Heart right ventricle (tissue), 16 donors: ENCODE data around the gene COL12A1. TPM values are rescaled to one million over a fixed set of nuclear protein-coding genes. Genes with fewer than 3 reads are reported as not detected.

Source experiments
- ATAC-seq, 8 donors: fragments of 200-7000 bp; cut with Tn5 transposase; one replicate each; pipeline ENCODE4 v1.9.1; 2020; ENCODE audit warnings: mild to moderate bottlenecking in 8 of 8, moderate library complexity in 8 of 8, moderate number of reproducible peaks in 1 of 8
- DNase-seq, 2 donors: peaks; one replicate each; pipeline ENCODE4 v3.0.0-alpha.2; 2020
- H3K27ac ChIP-seq, 10 donors: fragments of 200-600 bp; sonication (generic) in 2 of 10; one replicate each; pipeline versions ENCODE4 v1.5.0 to v1.8.0; 2020 to 2022; ENCODE audit warnings: mild to moderate bottlenecking in 3 of 10
- H3K27me3 ChIP-seq, 7 donors: fragments of 200-600 bp; one replicate each; pipeline ENCODE4 v1.8.0; 2021 to 2022; ENCODE audit warnings: mild to moderate bottlenecking in 2 of 7
- H3K36me3 ChIP-seq, 9 donors: fragments of 200-600 bp; sonication (generic) in 1 of 9; one replicate each; pipeline versions ENCODE4 v1.5.0 to v1.8.0; 2020 to 2022; ENCODE audit warnings: mild to moderate bottlenecking in 2 of 9
- H3K4me1 ChIP-seq, 9 donors: fragments of 200-600 bp; sonication (generic) in 1 of 9; one replicate each; pipeline versions ENCODE4 v1.5.0 to v1.8.0; 2020 to 2022; ENCODE audit warnings: mild to moderate bottlenecking in 4 of 9
- H3K4me3 ChIP-seq, 10 donors: fragments of 200-600 bp; sonication (generic) in 2 of 10; one replicate each; pipeline versions ENCODE4 v1.5.0 to v1.8.0; 2020 to 2022; ENCODE audit warnings: mild to moderate bottlenecking in 7 of 10, moderate library complexity in 2 of 10
- H3K9me3 ChIP-seq, 11 donors: fragments of 200-600 bp in 10 of 11; sonication (generic) in 2 of 11; one replicate each; pipeline versions ENCODE4 v1.5.0 to v1.8.0; 2013 to 2022; ENCODE audit warnings: mild to moderate bottlenecking in 2 of 11, control low read depth in 1 of 11, moderate library complexity in 1 of 11
- WGBS, 2 donors: extraction: QIAGEN DNeasy Blood & Tissue Kit; methylation state at CpG; one replicate each; pipeline ENCODE4 v1.1.7; 2013; ENCODE audit warnings: inconsistent platforms in 1 of 2; 5-methylcytosine and 5-hydroxymethylcytosine counted together
- intact Hi-C, 10 donors: fragments of 100-400 bp; cut with DNase I; formaldehyde crosslinking; loops; one replicate each; pipeline versions ENCODE4 v1.11.1 to v1.14.2; 2022
- polyA plus RNA-seq, 2 donors: library from polyadenylated mRNA; stranded (reverse); fragments of 200-250 nt; gene quantifications; one replicate each; pipeline ENCODE4 v1.2.3, GENCODE V29; 2013
- total RNA-seq, 10 donors: library from RNA; stranded (reverse); fragmentation: NEBNext Ultra II Directional in 3 of 10; extraction: Animal tissue kit (Norgen Biotek cat#: 25700) in 3 of 10; gene quantifications; one replicate each; pipeline versions ENCODE4 v1.2.1 to v1.2.4, GENCODE V29; 2021 to 2023
- TF ChIP-seq, protein P1 (sequence below), 9 donors: fragments of 200-600 bp; sonication (generic) in 2 of 9; IDR thresholded peaks; one replicate each; pipeline versions ENCODE4 v1.5.0 to v1.8.0; 2021 to 2022; ENCODE audit warnings: antibody characterized with exemption in 9 of 9, mild to moderate bottlenecking in 5 of 9, moderate library complexity in 1 of 9
- donor health status: Arrhythmogenic right ventricular cardiomyopathy.
- donor health status: ischemic (EF 13 %, LVEDD 7.1; RV severe dilation, severe dysfunction).
- donor health status: healthy with polysubstance abuse.
- donor health status: DM: no; HTN: yes; CAD: no.
- donor health status: DM: no; HTN: no; CAD: no.
- donor health status: ischemic (EF 25% LVEDD 6.9; RV normal size, moderate dysfunction).
- donor health status: ischemic (EF 25% LVEDD 5.7; RV mildly dilated, moderate dysfunction).
- donor health status: healthy.
- donor health status: DM: yes; HTN: yes; CAD: no.
- donor health status: Ischemic cardiomyopathy.
- donor health status: ischemic (EF 35%, LVEDD 5.7; RV mildly dilated, moderate dysfunction).
- donor health status: nonischemic (EF 11% LVEDD 7.7; RV severe dilation, severe dysfunction).
- donor health status: DM: yes; HTN: yes; CAD: no.
- donor health status: PGD.
- donor health status: ischemic (EF 29% LVEDD 5.4; RV normal size, mild dysfunction).
- donor health status: nonischemic (EF 23%, LVEDD 6.1; RV moderate dilation, normal function).

Gene COL12A1
- total and polyA plus RNA-seq, 12 donors, result 5.7 to 27.0 (median 16.1) TPM

DNA sequence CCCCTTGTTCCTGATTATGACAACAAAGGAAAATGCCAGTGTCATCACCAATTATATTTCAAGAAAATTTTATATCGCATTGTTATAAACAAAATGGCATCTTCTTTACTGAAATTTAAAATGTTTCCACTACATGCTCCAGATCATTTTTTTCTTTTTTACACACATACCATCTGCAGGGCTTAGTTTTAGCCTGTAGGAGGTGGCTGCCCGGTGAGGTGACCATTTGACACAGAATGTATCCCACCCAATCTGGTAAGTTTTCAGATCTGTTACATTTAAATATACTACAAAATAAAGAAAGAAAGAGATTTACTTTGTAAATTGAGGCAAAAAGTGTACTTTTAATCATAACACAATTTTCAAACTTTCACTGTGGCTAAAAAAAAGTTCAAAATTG, 81.8 kb downstream of the COL12A1 start:
- Histone ChIP-seq H3K36me3 (peaks cover 0 to 59% (median 0%) of the 10 kb centered on the region in 9 donors), H3K9me3 (no peaks in the 10 kb centered on the region), H3K4me3 (no peak overlapping the region), H3K27ac (no peak overlapping the region), H3K27me3 (no peaks in the 10 kb centered on the region), H3K4me1 (no peaks in the 10 kb centered on the region)
- TF ChIP-seq, protein P1, sequence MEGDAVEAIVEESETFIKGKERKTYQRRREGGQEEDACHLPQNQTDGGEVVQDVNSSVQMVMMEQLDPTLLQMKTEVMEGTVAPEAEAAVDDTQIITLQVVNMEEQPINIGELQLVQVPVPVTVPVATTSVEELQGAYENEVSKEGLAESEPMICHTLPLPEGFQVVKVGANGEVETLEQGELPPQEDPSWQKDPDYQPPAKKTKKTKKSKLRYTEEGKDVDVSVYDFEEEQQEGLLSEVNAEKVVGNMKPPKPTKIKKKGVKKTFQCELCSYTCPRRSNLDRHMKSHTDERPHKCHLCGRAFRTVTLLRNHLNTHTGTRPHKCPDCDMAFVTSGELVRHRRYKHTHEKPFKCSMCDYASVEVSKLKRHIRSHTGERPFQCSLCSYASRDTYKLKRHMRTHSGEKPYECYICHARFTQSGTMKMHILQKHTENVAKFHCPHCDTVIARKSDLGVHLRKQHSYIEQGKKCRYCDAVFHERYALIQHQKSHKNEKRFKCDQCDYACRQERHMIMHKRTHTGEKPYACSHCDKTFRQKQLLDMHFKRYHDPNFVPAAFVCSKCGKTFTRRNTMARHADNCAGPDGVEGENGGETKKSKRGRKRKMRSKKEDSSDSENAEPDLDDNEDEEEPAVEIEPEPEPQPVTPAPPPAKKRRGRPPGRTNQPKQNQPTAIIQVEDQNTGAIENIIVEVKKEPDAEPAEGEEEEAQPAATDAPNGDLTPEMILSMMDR (IDR thresholded peaks at IDR 0.05), result no peak
- DNase-seq (no peak), ATAC-seq (no peak)
- intact Hi-C loops, result no loop called here
- WGBS, 2 donors, result 78 to 81% methylated on average over 2 of the region's 2 CpGs

DNA sequence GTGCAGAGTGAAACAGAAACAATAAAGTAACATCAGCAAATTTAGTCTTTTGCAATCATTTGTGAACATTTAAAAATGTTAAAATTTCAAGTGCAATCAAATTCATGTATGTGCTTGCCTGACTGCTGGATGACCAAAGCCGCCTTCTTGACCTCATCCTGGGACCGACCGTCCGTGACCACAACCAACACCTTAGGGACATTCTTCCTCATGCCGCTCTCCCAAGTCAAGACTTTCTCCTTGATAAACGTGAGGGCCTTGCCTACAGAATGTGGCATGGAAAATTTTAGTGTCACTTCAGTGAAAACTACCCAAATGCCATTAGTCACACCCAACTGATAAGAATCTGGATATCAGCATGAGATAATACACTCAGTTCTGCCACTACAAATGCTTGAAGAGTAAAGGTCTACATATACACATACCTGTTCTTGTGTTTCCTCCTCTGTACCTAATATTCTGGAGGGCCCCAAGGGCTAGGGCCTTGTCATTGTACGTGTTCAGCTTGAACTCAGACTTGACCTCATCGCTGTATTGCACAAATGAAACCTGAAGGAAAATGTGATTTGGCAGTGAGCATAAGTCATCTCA, 86.8 kb downstream of the COL12A1 start:
- intact Hi-C loops, result no loop called here
- ATAC-seq, result no peak
- no peak for DNase-seq
- Histone ChIP-seq H3K9me3 (no peaks in the 10 kb centered on the region), H3K4me3 (no peak overlapping the region), H3K36me3 (peaks cover 0 to 59% (median 0%) of the 10 kb centered on the region in 9 donors), H3K27ac (no peak overlapping the region), H3K4me1 (no peaks in the 10 kb centered on the region), H3K27me3 (no peaks in the 10 kb centered on the region)
- TF ChIP-seq, protein P1 (IDR thresholded peaks at IDR 0.05), result no peak
- WGBS, 2 donors, result 90% methylated on average over 8 of the region's 8 CpGs

DNA sequence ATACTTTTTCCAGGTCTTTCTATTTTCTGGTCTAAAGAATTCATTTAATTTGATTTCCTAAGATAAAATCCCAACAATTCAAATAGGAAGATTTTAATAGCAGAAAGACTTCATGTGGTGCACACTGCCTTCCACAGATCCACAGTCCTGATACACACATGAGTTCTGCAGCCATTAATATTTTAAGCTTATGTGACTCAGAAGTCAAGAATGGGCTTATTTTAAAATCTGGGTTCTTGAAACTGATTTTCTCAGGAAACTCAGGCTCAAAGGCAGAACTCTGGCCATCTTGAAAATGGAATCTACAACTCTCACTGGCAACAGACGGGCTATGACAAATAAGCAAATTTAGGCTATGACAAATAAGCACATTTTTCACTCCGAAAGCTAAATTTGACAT, 88.2 kb downstream of the COL12A1 start:
- H3K36me3 ChIP-seq, result peaks cover 0 to 53% (median 0%) of the 10 kb centered on the region in 9 donors
- no peaks in the 10 kb centered on the region for H3K4me1 ChIP-seq
- DNase-seq (no peak), ATAC-seq (no peak)
- H3K9me3 ChIP-seq, result no peaks in the 10 kb centered on the region
- WGBS, 2 donors, result 90 to 92% methylated on average over 2 of the region's 2 CpGs
- H3K27me3 ChIP-seq, result no peaks in the 10 kb centered on the region
- intact Hi-C loops, result no loop called here
- no peak overlapping the region for H3K4me3 ChIP-seq
- H3K27ac ChIP-seq, result no peak overlapping the region
- TF ChIP-seq, protein P1 (IDR thresholded peaks at IDR 0.05), result no peak

DNA sequence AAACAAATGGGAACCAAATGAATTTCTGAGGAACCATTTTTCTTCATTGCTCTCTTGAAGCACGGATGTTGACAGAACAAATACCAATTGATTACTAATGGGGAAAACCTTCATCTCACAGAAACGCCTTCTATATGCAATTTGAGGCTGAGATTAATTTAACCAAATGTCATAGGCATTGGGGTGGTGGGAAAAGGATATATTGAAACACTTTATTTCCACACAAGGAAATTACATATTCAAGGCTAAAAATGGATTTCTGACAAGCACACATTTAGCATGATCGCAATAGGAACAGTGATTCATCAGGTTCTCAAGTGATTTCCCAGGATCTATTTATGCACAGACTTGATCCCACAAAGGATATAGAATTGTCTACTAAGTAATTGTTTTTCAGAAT, 88.9 kb downstream of the COL12A1 start:
- 89 to 92% methylated on average over 3 of the region's 3 CpGs for WGBS, 2 donors
- intact Hi-C loops, result no loop called here
- H3K27me3 ChIP-seq, result no peaks in the 10 kb centered on the region
- no peak overlapping the region for H3K27ac ChIP-seq
- H3K9me3 ChIP-seq, result no peaks in the 10 kb centered on the region
- no peaks in the 10 kb centered on the region for H3K4me1 ChIP-seq
- TF ChIP-seq, protein P1 (IDR thresholded peaks at IDR 0.05), result no peak
- peaks cover 0 to 46% (median 0%) of the 10 kb centered on the region in 9 donors for H3K36me3 ChIP-seq
- no peak overlapping the region for H3K4me3 ChIP-seq
- no peak for DNase-seq
- ATAC-seq, result no peak
